Astrocyte of the spinal cord (primary cell): ENCODE measurements around the gene CRYBA2.

ENCODE experiments used
- DNase-seq: peaks from one replicate; pipeline ENCODE4 v3.0.0; 2011; ENCODE audit warnings: low read depth, low spot score
- H3K4me3 ChIP-seq: 2 replicates; pipeline ENCODE4 v1.5.1; 2011; ENCODE audit warnings: low read depth, mild to moderate bottlenecking, low read length, moderate library complexity
- CTCF ChIP-seq: IDR thresholded peaks from 2 replicates; pipeline ENCODE4 v1.5.1; 2012; ENCODE audit warnings: low read depth, mild to moderate bottlenecking, low read length, inconsistent platforms
- in situ Hi-C: cut with HindIII; loops from 2 replicates; pipeline ENCODE4 v1.10.0; 2017; ENCODE audit warnings: low sequenced_read_pairs

Gene CRYBA2

GRCh38 chr2:218952160-218952559, 41.1 kb downstream of the CRYBA2 start:
- no peak for DNase-seq
- TF ChIP-seq CTCF, result no peak
- in situ Hi-C loops, result no loop called here
- H3K4me3 ChIP-seq, result no peak overlapping the region

GRCh38 chr2:218946621-218947020, 46.6 kb downstream of the CRYBA2 start:
- no peak for TF ChIP-seq CTCF
- no peak for DNase-seq
- in situ Hi-C loops, result no loop called here
- no peak overlapping the region for H3K4me3 ChIP-seq

GRCh38 chr2:218944759-218945404, 48.3 kb downstream of the CRYBA2 start:
- no peak for TF ChIP-seq CTCF
- no peak for DNase-seq
- H3K4me3 ChIP-seq, result no peak overlapping the region
- in situ Hi-C loops, result no loop called here
